Measurements from ENCODE around the gene CPSF7.

CPSF7 gene

DNA sequence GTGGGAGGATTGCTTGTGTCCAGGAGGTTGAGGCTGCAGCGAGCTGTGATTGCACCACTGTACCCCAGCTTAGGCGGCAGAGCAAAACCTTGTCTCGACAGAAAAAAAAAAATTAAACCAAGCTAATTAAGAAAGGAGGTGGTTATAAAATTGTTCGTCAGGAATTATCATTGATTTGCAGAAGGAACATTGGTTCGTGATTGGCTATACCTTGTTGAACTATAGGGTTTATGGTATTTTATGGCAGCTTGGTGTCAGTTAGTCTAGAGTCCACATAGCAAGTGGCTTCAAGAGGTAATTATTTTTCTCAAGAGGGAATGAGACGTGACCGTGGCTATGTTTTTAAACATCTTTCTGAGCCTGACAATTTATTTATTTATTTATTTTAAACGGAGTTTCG is 48.9 kb downstream of the CPSF7 start:
- DNase-seq = no peak

DNA sequence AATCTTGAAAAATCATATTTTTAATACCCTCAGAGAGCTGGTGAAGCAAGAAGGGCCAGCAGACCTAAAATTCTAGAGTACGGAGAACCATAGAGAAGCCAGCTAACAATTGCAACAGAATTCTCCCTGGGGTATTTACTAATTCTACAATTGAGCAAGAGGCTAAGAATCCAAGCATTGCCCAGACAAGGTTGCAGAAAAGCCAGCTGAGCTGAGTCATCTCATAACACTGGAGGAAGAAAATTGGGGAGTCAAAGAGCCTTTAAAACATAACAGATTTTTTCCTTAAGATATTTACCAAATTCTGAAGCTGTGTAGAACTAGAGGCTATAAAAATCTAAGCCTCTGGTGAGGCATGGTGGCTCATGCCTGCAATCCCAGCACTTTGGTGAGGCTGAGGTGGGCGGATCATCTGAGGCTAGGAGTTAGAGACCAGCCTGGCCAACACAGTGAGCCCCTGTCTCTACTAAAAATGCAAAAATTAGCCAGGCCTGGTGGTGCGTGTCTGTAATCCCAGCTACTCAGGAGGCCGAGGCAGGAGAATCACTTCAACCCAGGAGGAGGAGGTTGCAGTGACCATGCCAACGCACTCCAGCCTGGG is 51.0 kb downstream of the CPSF7 start:
- DNase-seq = no peak

DNA sequence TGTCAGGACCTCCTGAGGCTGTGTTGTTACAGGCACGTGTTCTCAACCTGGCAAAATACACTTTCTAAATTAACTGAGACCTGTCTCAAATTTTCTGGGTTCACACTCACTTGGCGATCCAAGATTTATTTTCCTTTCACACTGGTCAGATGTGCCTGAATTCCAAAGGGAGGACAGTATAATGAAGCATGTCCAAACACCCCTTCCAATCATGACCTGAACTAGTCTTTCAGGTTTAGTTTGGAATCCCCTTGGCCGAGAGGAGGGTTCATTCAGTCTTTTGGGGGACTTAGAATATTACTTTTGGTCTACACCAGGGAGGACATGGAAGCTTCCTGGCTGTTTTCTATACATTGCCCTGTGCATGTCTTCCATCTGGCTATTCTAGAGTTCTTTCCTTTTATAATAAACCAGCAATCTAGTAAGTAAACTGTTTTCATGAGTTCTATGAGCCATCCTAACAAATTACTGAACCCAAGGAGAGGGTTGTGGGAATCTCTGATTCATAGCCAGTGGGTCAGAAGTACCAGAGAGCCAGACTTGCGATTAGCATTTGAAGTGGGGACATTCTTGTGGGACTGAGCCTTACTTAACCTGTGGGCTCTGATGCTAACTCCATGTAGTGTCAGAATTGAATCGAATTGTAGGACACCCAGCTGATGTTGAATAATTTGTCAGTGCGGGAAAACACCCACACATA is 52.2 kb downstream of the CPSF7 start:
- no peak for DNase-seq

DNA sequence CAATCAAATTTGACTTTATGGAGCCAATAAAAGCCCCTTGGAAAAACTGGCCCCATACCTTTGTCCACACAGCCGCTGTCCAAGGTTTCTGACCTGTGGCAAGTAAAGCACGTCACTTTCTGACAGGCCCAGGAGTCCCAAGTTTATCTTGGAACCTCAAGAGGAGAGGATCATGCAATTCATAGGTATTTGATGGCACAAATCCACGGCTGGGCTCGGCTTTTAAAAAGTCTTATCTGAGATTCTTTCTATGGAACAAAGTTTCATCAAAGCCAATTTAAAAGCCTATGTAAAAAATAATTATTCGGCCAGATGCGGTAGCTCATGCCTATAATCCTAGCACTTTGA is 54.0 kb downstream of the CPSF7 start:
- no peak for DNase-seq

DNA sequence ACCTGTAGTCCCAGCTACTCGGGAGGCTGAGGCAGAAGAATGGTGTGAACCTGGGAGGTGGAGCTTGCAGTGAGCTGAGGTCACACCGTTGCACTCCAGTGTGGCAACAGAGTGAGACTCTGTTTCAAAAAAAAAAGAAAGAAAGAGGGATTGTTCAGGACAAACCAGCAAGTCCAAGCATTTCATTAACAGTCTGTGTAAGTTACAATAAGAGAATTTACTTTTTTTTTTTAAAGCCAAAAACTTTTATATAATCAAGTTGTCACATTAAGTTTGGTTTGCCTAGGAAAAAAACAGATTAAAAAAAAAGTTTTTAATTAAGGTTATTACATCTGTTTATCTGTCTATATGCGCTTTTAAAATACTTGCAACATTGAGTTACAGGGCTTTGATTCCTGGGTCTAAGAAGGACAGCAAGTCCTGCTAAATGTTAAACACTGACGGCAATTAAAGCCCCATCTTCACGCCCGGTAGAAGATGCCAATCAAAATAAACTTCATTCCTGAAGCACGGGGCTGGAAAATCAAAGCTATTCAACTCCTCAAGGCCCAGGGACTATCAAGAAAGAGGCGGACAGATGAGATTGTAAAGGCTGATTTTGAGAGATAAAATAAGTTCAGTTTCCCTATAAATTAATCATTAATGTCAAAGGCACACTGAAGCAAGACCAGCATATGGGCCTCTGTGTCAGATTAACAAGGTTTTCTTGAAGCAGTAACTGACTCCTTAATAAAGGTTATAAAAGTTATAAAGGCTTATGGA is 56.9 kb downstream of the CPSF7 start:
- no peak for DNase-seq

DNA sequence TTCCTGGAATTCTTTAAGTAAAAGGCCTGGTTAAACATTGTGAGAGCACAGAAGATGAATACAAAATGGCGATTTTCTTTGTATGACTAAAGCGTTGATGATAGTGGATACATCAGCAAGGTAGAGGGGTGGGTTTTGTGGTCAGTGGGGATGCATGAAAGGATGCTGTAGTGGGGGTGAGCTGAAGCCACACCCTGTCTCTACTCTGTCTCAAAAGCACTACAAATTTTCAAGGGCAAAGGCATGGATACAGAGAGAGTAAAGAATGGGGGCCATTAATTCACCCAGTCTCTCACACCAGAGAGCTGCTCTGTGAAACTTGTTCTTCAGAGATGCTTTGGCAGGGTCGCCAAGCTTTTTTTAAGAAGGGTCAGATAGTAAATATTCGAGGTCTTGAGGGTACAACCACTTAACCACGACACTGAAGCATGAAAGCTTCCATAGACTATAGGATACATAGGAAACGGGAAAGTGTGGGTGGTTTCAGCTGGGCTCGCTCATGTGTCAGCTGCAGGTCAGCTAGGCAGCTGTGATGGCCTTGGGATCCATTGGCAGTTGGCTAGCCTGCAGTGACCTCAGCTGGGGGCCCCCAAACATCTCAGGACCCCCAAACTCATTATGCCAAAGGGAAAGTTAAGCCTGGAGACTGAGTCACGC is 59.3 kb downstream of the CPSF7 start:
- DNase-seq = no peak

DNA sequence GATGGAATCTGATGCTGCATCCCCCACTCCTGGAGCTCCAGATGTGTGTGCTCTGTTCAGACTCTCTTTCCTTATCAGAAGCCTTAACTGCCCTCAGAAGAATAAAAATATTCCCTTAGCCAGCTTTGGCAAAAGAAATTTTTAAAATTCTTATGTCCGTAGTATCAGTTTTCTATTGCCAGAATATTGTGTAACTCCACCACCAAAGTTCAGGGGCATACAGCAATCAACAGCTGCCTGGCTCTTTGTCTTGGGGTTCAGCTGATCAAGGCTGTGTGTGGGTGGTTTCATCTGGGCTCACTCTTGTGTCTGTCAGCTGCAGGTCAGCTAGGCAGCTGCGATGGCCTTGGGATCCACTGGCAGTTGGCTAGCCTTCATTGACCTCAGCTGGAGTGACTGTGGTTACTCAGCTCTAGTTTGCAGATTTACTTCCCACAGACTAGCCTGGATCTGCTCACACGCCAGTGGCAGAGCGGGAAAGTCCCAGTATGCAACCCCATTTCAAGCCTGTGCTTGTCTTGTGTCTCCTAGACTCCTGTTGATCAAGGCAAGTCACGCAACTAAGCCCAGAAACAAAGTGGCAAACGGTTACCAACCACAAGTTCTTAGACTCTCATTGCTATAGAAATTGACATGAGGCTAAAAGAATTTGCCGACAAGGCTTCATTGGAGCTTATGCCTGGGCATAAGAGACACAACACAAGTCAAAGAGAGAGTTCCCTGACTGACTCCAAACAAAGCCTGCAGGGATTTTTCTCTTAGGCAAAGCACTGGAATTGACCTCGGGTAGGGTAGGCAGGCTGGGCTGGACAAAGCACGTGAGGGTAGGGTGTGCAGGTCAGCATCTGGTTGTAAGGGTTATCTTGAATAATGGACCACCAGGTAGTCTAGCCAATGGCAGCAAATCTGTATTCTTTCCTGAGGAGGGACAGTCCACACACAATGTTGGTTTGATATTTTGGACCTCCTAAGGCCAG is 60.1 kb downstream of the CPSF7 start:
- no peak for DNase-seq

DNA sequence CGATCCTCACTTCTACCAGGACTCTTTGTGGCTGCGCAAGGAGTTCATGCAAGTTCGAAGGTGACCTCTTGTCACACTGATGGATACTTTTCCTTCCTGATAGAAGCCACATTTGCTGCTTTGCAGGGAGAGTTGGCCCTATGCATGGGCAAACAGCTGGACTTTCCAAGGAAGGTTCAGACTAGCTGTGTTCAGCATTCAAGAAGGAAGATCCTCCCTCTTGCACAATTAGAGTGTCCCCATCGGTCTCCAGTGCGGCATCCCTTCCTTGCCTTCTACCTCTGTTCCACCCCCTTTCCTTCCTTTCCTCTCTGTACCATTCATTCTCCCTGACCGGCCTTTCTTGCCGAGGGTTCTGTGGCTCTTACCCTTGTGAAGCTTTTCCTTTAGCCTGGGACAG is 61.1 kb downstream of the CPSF7 start:
- DNase-seq = no peak

DNA sequence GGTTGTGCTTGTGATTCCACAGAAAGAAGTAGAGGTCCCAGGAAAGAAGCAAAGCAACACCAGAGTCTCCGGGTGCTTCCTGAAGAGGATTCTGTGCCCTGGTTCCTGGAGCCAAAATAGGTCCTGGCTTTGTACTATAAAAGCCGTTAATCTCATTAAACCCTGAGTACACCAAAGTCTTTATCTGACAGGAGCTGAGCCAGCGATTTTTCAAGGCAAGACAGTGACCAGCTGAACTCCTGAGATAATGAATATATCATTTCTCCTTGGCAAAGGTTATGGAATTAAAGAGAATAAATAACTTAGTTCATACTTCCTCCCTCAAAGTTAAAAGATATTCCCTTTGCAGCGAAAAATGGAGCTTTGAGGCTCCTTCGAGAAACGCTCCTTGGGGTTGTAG is 62.4 kb downstream of the CPSF7 start:
- no peak for DNase-seq

DNA sequence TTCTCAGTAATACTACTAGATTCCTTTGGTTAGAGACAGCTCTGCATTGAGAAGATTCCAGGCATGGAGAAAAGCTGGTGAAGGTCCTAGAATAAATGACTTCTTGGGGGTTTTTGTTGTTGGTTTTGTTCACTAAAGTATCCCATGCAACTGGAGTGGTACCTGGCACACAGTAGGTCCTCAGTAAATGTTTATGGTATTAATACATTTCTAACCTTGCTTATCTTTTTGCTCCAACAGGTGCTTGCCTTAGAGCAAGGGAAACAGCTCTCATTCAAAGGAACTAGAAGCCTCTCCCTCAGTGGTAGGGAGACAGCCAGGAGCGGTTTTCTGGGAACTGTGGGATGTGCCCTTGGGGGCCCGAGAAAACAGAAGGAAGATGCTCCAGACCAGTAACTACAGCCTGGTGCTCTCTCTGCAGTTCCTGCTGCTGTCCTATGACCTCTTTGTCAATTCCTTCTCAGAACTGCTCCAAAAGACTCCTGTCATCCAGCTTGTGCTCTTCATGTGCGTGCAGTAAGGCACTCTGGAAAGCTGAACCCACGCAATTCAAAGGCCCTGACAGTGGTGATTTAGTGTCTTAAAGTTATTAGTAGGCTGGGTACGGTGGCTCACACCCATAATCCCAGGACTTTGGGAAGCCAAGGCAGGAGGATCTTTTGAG is 65.6 kb downstream of the CPSF7 start:
- no peak for DNase-seq

DNA sequence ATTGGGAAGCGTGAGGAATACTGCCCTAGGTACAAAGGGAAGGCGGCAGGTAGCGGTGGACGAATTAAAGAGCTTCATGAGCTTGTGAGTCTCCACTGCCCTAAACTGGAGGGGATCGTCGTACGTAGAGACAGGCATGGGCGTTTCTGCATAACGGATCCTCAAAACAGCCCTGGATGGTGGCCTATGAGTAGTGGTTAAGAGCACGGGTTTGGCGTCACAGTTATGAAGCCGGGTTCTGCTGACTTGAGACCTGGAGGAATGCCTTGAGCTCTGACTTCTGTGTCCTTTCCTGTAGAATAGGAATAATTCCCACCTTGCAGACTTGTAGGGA is 67.3 kb downstream of the CPSF7 start:
- no peak for DNase-seq

DNA sequence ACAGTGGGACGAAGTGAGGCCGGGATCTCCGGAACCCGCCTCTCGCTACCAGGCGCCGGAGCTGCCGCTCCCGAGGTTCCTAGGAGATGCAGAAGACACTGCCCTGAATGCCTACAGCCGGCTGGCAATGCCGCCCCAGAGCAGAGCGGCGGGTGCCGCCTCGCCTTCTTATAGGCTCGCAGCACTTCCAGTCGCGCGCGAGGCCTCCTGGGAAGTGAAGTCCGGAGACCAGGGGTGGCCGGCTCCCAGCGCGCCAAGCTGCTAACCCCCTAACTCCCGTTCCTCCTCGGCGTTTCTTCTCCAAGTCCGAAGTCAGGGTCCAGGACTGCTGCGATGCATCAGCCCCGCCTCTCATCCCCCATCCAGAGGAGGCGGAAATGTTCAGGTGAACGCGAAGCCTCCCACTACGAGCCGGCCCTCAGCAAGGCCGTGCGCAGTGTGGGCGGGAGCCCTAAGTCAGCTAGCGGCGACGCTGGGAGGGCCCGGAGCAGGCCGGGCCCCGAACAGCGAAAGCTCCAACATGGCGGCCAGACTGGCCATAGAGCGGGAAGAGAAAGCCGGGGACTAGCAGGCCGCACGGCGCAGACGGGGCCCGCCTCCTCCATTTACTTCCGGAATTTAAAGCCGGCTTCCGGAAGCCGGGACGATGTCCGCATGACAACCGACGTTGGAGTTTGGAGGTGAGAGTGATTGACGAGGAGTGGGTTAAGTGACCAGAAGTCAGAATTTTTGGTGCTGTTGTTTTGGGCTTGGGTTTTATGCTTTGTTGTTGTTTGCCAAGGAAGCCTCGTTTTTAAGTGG is 67.8 kb downstream of the CPSF7 start, which contains the start of the genes CYB561A3 and TMEM138:
TSS of gene CYB561A3 (minus strand) at position 142 of the 801 bp plus-strand sequence. CDS start 5,169 bp downstream, outside the sequence.
TSS of gene TMEM138 (plus strand) at position 634 of the 801 bp plus-strand sequence. CDS start 2,017 bp downstream, outside the sequence.
- DNase-seq = peak; percentile 94

DNA sequence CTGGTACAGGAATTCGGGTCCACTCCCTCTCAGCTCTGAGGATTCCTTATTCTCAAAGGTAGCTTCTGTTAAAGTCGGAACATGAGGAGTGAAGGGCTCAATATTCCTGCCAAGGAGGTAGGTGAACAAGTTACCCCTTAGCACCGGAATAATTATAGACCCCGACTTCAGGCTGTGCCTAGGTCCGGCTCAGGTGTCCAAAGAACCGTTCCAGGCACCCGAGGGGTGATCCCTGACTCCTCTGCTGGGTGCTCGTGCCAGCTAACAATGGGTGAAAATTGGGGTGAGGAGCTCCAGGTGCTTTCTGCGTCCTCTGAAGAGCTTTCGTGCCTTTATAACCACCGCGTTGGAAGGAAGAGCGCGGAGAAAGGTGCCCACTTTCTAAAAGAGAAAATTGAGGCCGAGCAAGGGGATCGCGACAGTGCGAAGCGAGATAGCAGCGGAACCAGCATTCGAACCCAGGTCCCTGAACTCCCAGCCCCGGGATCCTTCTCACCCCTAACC is 68.5 kb downstream of the CPSF7 start:
- DNase-seq = no peak

DNA sequence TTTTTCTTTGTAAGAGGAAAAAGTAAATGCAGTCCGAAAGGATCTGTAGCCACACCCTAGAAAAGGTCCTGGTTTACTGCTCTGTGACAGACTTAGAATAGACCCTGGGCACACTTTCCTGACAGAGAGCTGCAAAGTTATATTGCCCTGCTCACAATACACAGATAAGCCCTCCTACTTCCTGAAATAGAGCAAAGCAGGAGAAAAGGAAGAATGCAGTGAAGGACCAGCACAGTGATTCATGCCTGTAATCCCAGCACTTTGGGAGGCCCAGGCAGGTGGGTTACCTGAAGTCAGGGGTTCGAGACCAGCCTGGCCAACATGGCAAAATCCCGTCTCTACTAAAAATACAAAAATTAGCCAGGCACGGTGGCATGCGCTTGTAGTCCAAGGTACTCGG is 70.3 kb downstream of the CPSF7 start:
- no peak for DNase-seq

DNA sequence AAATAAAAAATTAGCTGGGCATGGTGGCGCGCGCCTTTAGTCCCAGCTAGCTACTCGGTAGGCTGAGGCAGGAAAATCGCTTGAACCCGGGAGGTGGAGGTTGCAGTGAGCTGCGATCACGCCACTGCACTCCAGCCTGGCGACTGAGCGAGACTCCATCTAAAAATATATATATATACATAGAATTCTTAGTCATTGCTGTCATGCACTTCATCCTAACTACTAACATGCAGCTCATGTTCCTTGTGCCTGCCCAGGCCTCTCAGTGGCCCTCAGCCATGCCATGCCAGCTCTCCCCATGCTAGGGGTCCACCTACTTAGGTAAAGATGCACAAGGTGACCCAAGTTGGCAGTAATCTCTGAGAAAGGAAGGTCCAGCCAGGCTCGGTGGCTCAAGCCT is 71.2 kb downstream of the CPSF7 start:
- no peak for DNase-seq

DNA sequence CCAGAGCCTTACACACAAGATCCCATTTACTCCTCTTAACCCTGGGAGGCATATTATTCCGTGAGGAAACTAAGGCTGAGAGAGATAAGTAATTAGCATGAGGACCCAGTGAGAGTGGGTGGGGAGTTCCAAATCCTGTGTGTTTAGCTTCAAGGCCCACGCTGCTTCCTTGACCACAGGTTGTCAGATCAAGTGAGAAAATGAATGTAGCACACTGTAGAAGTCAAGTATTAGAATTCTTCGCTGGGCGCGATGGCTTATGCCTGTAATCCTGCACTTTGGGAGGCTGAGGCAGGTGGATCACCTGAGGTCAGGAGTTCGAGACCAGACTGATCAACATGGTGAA is 71.9 kb downstream of the CPSF7 start:
- no peak for DNase-seq

DNA sequence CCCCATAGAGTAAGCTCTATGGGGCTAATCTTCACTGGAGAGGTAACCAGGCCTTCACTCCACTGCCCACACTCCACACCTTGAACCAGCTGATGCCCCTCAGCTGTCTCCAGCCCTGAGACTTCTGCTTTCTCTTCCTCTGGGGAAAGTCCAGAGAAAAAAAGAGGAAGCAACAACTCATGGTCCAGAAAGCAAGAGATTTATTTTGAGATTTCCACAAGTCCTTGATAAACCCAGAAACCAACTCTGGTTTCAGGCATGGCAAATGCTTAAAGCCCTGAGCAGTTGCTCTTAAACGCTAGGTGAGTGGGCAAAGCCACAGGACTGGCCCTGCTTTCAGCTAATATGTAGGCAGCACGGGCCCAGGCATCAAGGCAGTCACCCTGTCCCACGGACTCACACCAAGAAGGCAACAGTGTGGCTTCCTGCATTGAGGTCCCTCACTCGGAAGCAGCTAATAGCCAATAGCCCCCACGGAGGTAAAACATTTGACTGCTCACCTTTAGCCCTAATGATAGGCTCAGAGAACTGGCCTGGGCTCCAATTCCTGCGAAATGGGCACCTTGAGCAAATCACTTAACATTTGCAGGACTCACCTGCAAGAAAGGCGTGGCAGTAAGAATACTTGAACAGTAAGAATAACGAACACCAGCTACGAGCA is 72.4 kb downstream of the CPSF7 start:
- DNase-seq = no peak

DNA sequence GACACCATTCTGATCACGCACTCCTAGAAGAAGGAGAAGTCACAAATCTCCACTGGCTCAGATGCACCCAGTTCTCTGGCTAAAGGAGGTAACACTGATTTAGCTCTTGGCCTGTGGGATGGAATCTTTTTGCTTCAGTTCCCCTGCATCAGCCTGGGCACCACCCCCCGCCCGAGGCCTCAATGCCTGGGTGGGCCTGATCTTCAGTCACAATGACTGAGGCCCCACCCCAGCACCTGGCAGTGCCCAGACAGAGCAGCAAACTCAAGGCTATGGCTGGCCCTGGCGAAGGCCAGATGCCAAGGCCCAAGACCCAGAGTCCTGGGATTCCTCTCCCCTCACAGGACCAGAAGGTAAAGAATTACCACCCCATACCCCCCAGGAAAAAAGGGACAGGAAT is 73.1 kb downstream of the CPSF7 start:
- DNase-seq = no peak

DNA sequence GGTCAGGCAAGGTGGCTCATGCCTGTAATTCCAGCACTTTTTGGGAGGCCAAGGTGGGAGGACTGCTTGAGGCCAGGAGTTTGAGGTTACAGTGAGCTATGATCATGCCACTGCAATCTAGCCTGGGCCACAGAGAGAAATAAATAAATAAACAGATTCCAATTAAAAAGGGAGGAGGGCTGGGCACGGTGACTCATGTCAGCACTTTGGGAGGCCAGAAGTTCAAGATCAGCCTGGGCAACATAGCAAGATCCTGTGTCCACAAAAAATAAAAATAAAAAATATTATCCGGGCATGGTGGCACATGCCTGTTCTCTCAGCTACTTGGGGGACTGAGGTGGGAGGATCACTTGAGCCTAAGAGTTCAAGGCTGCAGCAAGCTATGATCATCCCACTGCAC is 75.6 kb downstream of the CPSF7 start:
- DNase-seq = no peak

Data from NCI-H446 treated with DMSO at 0.1 percent for 48 hours (cell line).